T-helper 1 cell treated with Interleukin-12 subunit alpha and Interleukin-12 subunit beta and Interleukin-4 antibody, amounts not matched to agents 30 μg/mL and 1 μg/mL, for 36 hours (primary cell): ENCODE data around the gene KCNJ5.

ENCODE experiments used
- H3K27ac Mint-ChIP-seq: one replicate; pipeline ENCODE4 v1.8.0; 2021; ENCODE audit warnings: mild to moderate bottlenecking, mixed read lengths
- H3K27me3 Mint-ChIP-seq: one replicate; pipeline ENCODE4 v1.8.0; 2021; ENCODE audit warnings: low read depth, mixed read lengths
- H3K36me3 Mint-ChIP-seq: one replicate; pipeline ENCODE4 v1.8.0; 2021; ENCODE audit warnings: low read depth, mixed read lengths
- H3K4me1 Mint-ChIP-seq: one replicate; pipeline ENCODE4 v1.8.0; 2021; ENCODE audit warnings: low read depth, mixed read lengths
- H3K4me3 Mint-ChIP-seq: one replicate; pipeline ENCODE4 v1.8.0; 2021; ENCODE audit warnings: mild to moderate bottlenecking, moderate library complexity, mixed read lengths
- H3K9me3 Mint-ChIP-seq: one replicate; pipeline ENCODE4 v1.8.0; 2021; ENCODE audit warnings: mixed read lengths

Gene KCNJ5

GRCh38 chr11:128924104-128924503 lies 32.9 kb downstream of the KCNJ5 start:
- H3K27me3 Mint-ChIP-seq, result peaks cover 4% of the 10 kb centered on the region
- no peak overlapping the region for H3K27ac Mint-ChIP-seq
- H3K36me3 Mint-ChIP-seq, result no peaks in the 10 kb centered on the region
- H3K4me1 Mint-ChIP-seq, result peaks cover 9% of the 10 kb centered on the region
- no peaks in the 10 kb centered on the region for H3K9me3 Mint-ChIP-seq
- no peak overlapping the region for H3K4me3 Mint-ChIP-seq

- Mint-ChIP-seq H3K4me1 (peaks cover 10% of the 10 kb centered on the region), H3K36me3 (no peaks in the 10 kb centered on the region), H3K27ac (no peak overlapping the region)
Measured at GRCh38 chr11:128924510-128925249, 33.5 kb downstream of the KCNJ5 start.

GRCh38 chr11:128925250-128925600 lies 34.1 kb downstream of the KCNJ5 start:
- H3K27ac Mint-ChIP-seq, result no peak overlapping the region
- peaks cover 4% of the 10 kb centered on the region for H3K27me3 Mint-ChIP-seq
- no peaks in the 10 kb centered on the region for H3K36me3 Mint-ChIP-seq
- no peaks in the 10 kb centered on the region for H3K9me3 Mint-ChIP-seq
- H3K4me3 Mint-ChIP-seq, result no peak overlapping the region
- peaks cover 10% of the 10 kb centered on the region for H3K4me1 Mint-ChIP-seq

More at GRCh38 chr11:128924510-128925249, 33.5 kb downstream of the KCNJ5 start:
- no peak overlapping the region for H3K4me3 Mint-ChIP-seq
- H3K9me3 Mint-ChIP-seq, result no peaks in the 10 kb centered on the region
- H3K27me3 Mint-ChIP-seq, result peaks cover 4% of the 10 kb centered on the region

GRCh38 chr11:128926000-128926399 lies 34.8 kb downstream of the KCNJ5 start:
- Mint-ChIP-seq H3K36me3 (no peaks in the 10 kb centered on the region), H3K27me3 (peaks cover 3% of the 10 kb centered on the region), H3K27ac (no peak overlapping the region), H3K9me3 (no peaks in the 10 kb centered on the region), H3K4me1 (peaks cover 10% of the 10 kb centered on the region), H3K4me3 (no peak overlapping the region)

- no peak overlapping the region for H3K27ac Mint-ChIP-seq
- H3K27me3 Mint-ChIP-seq, result no peaks in the 10 kb centered on the region
- H3K4me1 Mint-ChIP-seq, result peaks cover 10% of the 10 kb centered on the region
- H3K9me3 Mint-ChIP-seq, result no peaks in the 10 kb centered on the region
- no peak overlapping the region for H3K4me3 Mint-ChIP-seq
- no peaks in the 10 kb centered on the region for H3K36me3 Mint-ChIP-seq
Measured at GRCh38 chr11:128926437-128927107, 35.4 kb downstream of the KCNJ5 start.

GRCh38 chr11:128927108-128927461 lies 35.9 kb downstream of the KCNJ5 start:
- Mint-ChIP-seq H3K9me3 (no peaks in the 10 kb centered on the region), H3K27me3 (no peaks in the 10 kb centered on the region), H3K27ac (no peak overlapping the region), H3K36me3 (no peaks in the 10 kb centered on the region), H3K4me3 (no peak overlapping the region), H3K4me1 (peaks cover 10% of the 10 kb centered on the region)

GRCh38 chr11:128927683-128928336 lies 36.7 kb downstream of the KCNJ5 start:
- Mint-ChIP-seq H3K36me3 (no peaks in the 10 kb centered on the region), H3K27me3 (no peaks in the 10 kb centered on the region), H3K4me3 (no peak overlapping the region), H3K27ac (no peak overlapping the region), H3K9me3 (no peaks in the 10 kb centered on the region), H3K4me1 (peaks cover 10% of the 10 kb centered on the region)

GRCh38 chr11:128928400-128928799 lies 37.2 kb downstream of the KCNJ5 start:
- H3K9me3 Mint-ChIP-seq, result no peaks in the 10 kb centered on the region
- H3K36me3 Mint-ChIP-seq, result no peaks in the 10 kb centered on the region
- no peak overlapping the region for H3K27ac Mint-ChIP-seq
- H3K4me1 Mint-ChIP-seq, result peaks cover 10% of the 10 kb centered on the region
- H3K4me3 Mint-ChIP-seq, result no peak overlapping the region
- H3K27me3 Mint-ChIP-seq, result no peaks in the 10 kb centered on the region

GRCh38 chr11:128929468-128929867 lies 38.3 kb downstream of the KCNJ5 start:
- Mint-ChIP-seq H3K27ac (no peak overlapping the region), H3K4me3 (no peak overlapping the region), H3K27me3 (no peaks in the 10 kb centered on the region), H3K36me3 (no peaks in the 10 kb centered on the region), H3K9me3 (no peaks in the 10 kb centered on the region), H3K4me1 (peaks cover 10% of the 10 kb centered on the region)

GRCh38 chr11:128929991-128930390 lies 38.8 kb downstream of the KCNJ5 start:
- H3K27ac Mint-ChIP-seq, result no peak overlapping the region
- H3K36me3 Mint-ChIP-seq, result no peaks in the 10 kb centered on the region
- H3K4me1 Mint-ChIP-seq, result peaks cover 10% of the 10 kb centered on the region
- no peaks in the 10 kb centered on the region for H3K9me3 Mint-ChIP-seq
- no peak overlapping the region for H3K4me3 Mint-ChIP-seq
- H3K27me3 Mint-ChIP-seq, result no peaks in the 10 kb centered on the region

- Mint-ChIP-seq H3K4me3 (no peak overlapping the region), H3K4me1 (peaks cover 10% of the 10 kb centered on the region), H3K36me3 (no peaks in the 10 kb centered on the region), H3K9me3 (no peaks in the 10 kb centered on the region), H3K27ac (no peak overlapping the region), H3K27me3 (no peaks in the 10 kb centered on the region)
Measured at GRCh38 chr11:128931066-128931465, 39.9 kb downstream of the KCNJ5 start.

- no peaks in the 10 kb centered on the region for H3K36me3 Mint-ChIP-seq
- H3K4me3 Mint-ChIP-seq, result no peak overlapping the region
- H3K9me3 Mint-ChIP-seq, result no peaks in the 10 kb centered on the region
- H3K27me3 Mint-ChIP-seq, result no peaks in the 10 kb centered on the region
- peaks cover 10% of the 10 kb centered on the region for H3K4me1 Mint-ChIP-seq
- no peak overlapping the region for H3K27ac Mint-ChIP-seq
Measured at GRCh38 chr11:128931668-128932067, 40.5 kb downstream of the KCNJ5 start.

- H3K27me3 Mint-ChIP-seq, result no peaks in the 10 kb centered on the region
- no peak overlapping the region for H3K27ac Mint-ChIP-seq
- no peaks in the 10 kb centered on the region for H3K36me3 Mint-ChIP-seq
- no peak overlapping the region for H3K4me3 Mint-ChIP-seq
- no peaks in the 10 kb centered on the region for H3K9me3 Mint-ChIP-seq
- H3K4me1 Mint-ChIP-seq, result peaks cover 6% of the 10 kb centered on the region
Measured at GRCh38 chr11:128933481-128934178, 42.5 kb downstream of the KCNJ5 start.

- no peaks in the 10 kb centered on the region for H3K9me3 Mint-ChIP-seq
- no peaks in the 10 kb centered on the region for H3K27me3 Mint-ChIP-seq
- no peaks in the 10 kb centered on the region for H3K36me3 Mint-ChIP-seq
- H3K4me1 Mint-ChIP-seq, result peaks cover 3% of the 10 kb centered on the region
- H3K4me3 Mint-ChIP-seq, result no peak overlapping the region
- H3K27ac Mint-ChIP-seq, result no peak overlapping the region
Measured at GRCh38 chr11:128934351-128934750, 43.2 kb downstream of the KCNJ5 start.
